Hepatocyte (in vitro differentiated cells): ENCODE measurements around the gene MET. TPM values are rescaled to one million over a fixed set of nuclear protein-coding genes. Genes with fewer than 3 reads are reported as not detected.

ENCODE experiments used
- DNase-seq: peaks from one replicate; pipeline ENCODE4 v3.0.0-alpha.2; 2016; ENCODE audit warnings: low spot score
- H2AFZ ChIP-seq: fragments of 200-600 bp; sonication (generic); 2 replicates; pipeline ENCODE4 v1.6.0; 2016; ENCODE audit warnings: antibody characterized with exemption, mild to moderate bottlenecking
- H3K27ac ChIP-seq: fragments of 200-600 bp; sonication (generic); 2 replicates; pipeline ENCODE4 v1.5.1; 2016; ENCODE audit warnings: mild to moderate bottlenecking
- H3K27me3 ChIP-seq: fragments of 200-600 bp; sonication (generic); 2 replicates; pipeline ENCODE4 v1.6.1; 2016
- H3K36me3 ChIP-seq: fragments of 200-600 bp; sonication (generic); replicated peaks from 2 replicates; pipeline ENCODE4 v1.5.1; 2016; ENCODE audit warnings: low read depth; ENCODE audit not compliant: insufficient read depth
- H3K4me1 ChIP-seq: fragments of 200-600 bp; sonication (generic); 2 replicates; pipeline ENCODE4 v1.5.1; 2016; ENCODE audit warnings: mild to moderate bottlenecking, moderate library complexity; ENCODE audit not compliant: insufficient read depth
- H3K4me2 ChIP-seq: fragments of 200-600 bp; sonication (generic); 2 replicates; pipeline ENCODE4 v1.6.0; 2016
- H3K4me3 ChIP-seq: fragments of 200-600 bp; sonication (generic); 2 replicates; pipeline ENCODE4 v1.5.1; 2016; ENCODE audit warnings: mild to moderate bottlenecking
- H3K79me2 ChIP-seq: fragments of 200-600 bp; sonication (generic); 2 replicates; pipeline ENCODE4 v1.6.0; 2017; ENCODE audit warnings: mild to moderate bottlenecking
- H3K9me2 ChIP-seq: fragments of 200-600 bp; sonication (generic); replicated peaks from 2 replicates; pipeline ENCODE4 v1.6.0; 2017; ENCODE audit warnings: mild to moderate bottlenecking; ENCODE audit not compliant: insufficient read depth
- H3K9me3 ChIP-seq: fragments of 200-600 bp; sonication (generic); 2 replicates; pipeline ENCODE4 v1.5.1; 2016; ENCODE audit warnings: low read depth, mild to moderate bottlenecking
- H4K20me1 ChIP-seq: fragments of 200-600 bp; sonication (generic); 2 replicates; pipeline ENCODE4 v1.6.0; 2016; ENCODE audit warnings: mild to moderate bottlenecking; ENCODE audit not compliant: insufficient read depth, poor library complexity, severe bottlenecking
- EZH2 ChIP-seq: fragments of 200-600 bp; sonication (generic); IDR thresholded peaks from 2 replicates; pipeline ENCODE4 v1.6.1; 2016; ENCODE audit warnings: antibody characterized with exemption, mild to moderate bottlenecking, borderline replicate concordance
- EZH2phosphoT487 ChIP-seq: fragments of 200-600 bp; sonication (generic); IDR thresholded peaks from one replicate; pipeline ENCODE4 v1.6.1; 2018; ENCODE audit warnings: antibody characterized with exemption, mild to moderate bottlenecking, low read depth, moderate library complexity; ENCODE audit not compliant: unreplicated experiment, severe bottlenecking
- WGBS: methylation state at CpG from one replicate; pipeline ENCODE4 v1.1.6; 2016; ENCODE audit warnings: low lambda C conversion rate; ENCODE audit errors: missing lambda C conversion rate; 5-methylcytosine and 5-hydroxymethylcytosine counted together
- polyA plus RNA-seq: library from polyadenylated mRNA; unstranded; fragments of >200 nt; fragmentation: Nextera tagmentation; extraction: Ambion mirVana; gene quantifications from 2 replicates; pipeline ENCODE4 v1.2.1, GENCODE V29; 2016
- total RNA-seq: library from RNA; depleted of rRNA; stranded (reverse); fragments of >200 nt; gene quantifications from 2 replicates; pipeline ENCODE4 v1.2.3, GENCODE V29; 2014
- TF ChIP-seq, protein P1 (sequence below): fragments of 200-600 bp; sonication (generic); IDR thresholded peaks from 2 replicates; pipeline ENCODE4 v1.5.1; 2016; ENCODE audit warnings: antibody characterized with exemption, mild to moderate bottlenecking; ENCODE audit not compliant: poor library complexity

MET gene
- total and polyA plus RNA-seq, 2 experiments from 2014 or later: 12.7 to 35.7 TPM

DNA sequence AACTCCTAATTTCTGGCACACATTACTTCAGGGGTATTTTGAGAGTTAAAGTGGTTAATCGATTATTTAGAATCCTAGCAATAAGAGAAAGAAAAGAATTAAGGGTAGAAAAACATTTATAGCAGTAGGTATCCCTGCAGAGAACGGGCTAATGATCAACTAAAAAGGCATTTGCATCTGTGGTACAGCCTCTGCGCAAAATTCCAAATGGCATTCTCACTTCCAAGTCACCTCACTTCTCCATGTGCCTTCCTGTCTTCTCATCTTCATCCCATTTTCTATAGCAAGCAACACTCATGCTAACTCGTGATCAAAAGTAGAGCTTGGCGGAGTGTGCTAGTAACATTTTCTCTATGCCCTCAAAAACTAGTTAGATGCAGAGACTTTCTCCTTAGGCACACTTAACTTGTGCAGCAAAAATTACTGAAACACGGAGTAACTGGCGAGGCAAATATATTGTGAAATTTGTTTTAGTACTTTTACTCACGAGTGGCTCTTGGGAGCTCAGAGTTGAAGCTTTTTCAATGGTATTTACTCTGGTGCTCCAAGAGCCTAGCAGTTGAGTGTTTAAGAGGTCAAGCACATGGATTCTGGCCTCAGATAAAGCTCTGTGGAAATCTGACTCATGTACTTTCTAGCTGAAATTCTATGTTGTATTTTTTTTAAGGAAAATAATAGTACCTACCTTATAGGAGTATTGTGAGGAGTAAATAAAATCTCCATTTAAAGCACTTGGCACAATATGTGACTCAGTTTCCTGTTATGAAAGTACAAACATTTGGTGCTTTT is 65.1 kb downstream of the MET start:
- Histone ChIP-seq H2AFZ (no peak overlapping the region), H3K79me2 (no peaks in the 10 kb centered on the region), H3K4me1 (peaks cover 27% of the 10 kb centered on the region), H3K4me3 (no peak overlapping the region), H3K27me3 (no peaks in the 10 kb centered on the region), H3K4me2 (peak overlapping the region; percentile 56), H4K20me1 (no peaks in the 10 kb centered on the region), H3K36me3 (no peaks in the 10 kb centered on the region), H3K9me2 (no peaks in the 10 kb centered on the region), H3K9me3 (no peaks in the 10 kb centered on the region), H3K27ac (no peak overlapping the region)
- no peak for TF ChIP-seq EZH2
- TF ChIP-seq, protein P1, sequence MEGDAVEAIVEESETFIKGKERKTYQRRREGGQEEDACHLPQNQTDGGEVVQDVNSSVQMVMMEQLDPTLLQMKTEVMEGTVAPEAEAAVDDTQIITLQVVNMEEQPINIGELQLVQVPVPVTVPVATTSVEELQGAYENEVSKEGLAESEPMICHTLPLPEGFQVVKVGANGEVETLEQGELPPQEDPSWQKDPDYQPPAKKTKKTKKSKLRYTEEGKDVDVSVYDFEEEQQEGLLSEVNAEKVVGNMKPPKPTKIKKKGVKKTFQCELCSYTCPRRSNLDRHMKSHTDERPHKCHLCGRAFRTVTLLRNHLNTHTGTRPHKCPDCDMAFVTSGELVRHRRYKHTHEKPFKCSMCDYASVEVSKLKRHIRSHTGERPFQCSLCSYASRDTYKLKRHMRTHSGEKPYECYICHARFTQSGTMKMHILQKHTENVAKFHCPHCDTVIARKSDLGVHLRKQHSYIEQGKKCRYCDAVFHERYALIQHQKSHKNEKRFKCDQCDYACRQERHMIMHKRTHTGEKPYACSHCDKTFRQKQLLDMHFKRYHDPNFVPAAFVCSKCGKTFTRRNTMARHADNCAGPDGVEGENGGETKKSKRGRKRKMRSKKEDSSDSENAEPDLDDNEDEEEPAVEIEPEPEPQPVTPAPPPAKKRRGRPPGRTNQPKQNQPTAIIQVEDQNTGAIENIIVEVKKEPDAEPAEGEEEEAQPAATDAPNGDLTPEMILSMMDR: no peak
- no peak for TF ChIP-seq EZH2phosphoT487
- DNase-seq: peak; percentile 37
- 79% methylated on average over 8 of the region's 8 CpGs for WGBS

DNA sequence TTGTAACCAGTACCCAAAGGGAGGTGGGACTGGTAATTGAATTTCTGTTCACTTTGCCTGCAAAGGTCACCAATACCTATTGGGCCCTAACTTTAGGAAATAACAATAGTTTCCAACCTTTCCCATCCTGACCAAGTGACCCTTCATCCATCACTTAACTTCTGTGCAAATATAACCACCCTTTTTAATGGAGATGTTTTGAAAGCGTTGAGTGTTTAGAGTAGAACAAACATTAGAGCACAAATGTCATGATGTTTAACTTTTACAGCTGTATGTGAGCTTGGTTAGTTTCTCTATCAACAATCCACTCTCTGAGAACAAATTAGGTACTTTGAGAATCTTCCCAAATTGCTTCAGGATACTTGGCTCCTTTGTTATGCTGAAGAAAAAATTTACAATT is 66.4 kb downstream of the MET start:
- TF ChIP-seq EZH2phosphoT487: no peak
- no peak for TF ChIP-seq EZH2
- TF ChIP-seq, protein P1: no peak
- no peak overlapping the region for H3K27ac ChIP-seq
- no peaks in the 10 kb centered on the region for H3K36me3 ChIP-seq
- WGBS: 50% methylated on average over 1 of the region's 1 CpG
- peaks cover 21% of the 10 kb centered on the region for H3K4me1 ChIP-seq
- H3K9me3 ChIP-seq: no peaks in the 10 kb centered on the region
- H4K20me1 ChIP-seq: no peaks in the 10 kb centered on the region
- H3K4me3 ChIP-seq: no peak overlapping the region
- H2AFZ ChIP-seq: no peak overlapping the region
- DNase-seq: no peak
- no peaks in the 10 kb centered on the region for H3K79me2 ChIP-seq
- no peak overlapping the region for H3K4me2 ChIP-seq
- no peaks in the 10 kb centered on the region for H3K9me2 ChIP-seq
- no peaks in the 10 kb centered on the region for H3K27me3 ChIP-seq

DNA sequence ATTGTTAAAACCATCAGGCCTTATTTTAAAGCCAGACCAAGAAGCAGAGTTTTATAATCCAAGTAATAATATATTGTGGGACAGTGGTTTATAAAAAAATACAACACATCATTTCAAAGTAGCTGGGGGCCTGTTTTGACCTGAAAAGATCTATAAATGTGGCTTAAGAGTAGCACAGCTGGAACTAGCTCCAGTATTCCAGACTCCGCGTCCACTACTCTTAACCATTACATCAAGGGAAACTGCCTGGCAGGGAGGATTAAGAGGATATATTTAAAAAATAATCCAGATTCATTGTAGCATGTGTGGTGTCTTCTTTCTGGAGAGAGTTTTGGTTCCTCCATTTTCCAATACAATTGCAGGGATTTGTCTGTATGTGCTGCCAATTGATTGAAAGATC is 67.3 kb downstream of the MET start:
- 84% methylated on average over 2 of the region's 2 CpGs for WGBS

DNA sequence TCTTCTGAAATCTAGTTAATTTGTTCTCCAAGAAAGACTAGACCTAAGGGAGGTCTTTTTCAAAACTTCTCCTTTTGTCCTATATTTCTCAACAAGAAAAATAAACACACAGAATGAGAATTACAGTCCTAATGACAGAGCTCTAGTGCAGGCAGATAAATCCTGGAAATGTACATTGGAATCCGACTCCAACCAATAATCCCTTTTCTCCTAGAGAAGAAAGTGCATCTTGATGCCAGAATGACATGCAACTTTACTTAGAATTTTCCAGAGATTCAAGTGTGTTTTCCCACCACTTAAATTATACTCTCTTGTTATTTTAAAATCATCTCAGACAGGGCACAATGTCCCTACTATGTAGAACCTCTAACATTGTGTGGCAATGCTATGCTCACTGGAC is 68.2 kb downstream of the MET start:
- no peak for DNase-seq
- H3K4me2 ChIP-seq: no peak overlapping the region
- no peaks in the 10 kb centered on the region for H3K9me2 ChIP-seq
- H3K9me3 ChIP-seq: no peaks in the 10 kb centered on the region
- no peaks in the 10 kb centered on the region for H3K79me2 ChIP-seq
- no peak overlapping the region for H2AFZ ChIP-seq
- H3K27ac ChIP-seq: no peak overlapping the region
- H3K36me3 ChIP-seq: no peaks in the 10 kb centered on the region
- H3K4me3 ChIP-seq: no peak overlapping the region
- WGBS: 78% methylated on average over 1 of the region's 1 CpG
- H3K27me3 ChIP-seq: no peaks in the 10 kb centered on the region
- TF ChIP-seq, protein P1: no peak
- TF ChIP-seq EZH2phosphoT487 (no peak), EZH2 (no peak)
- peaks cover 21% of the 10 kb centered on the region for H3K4me1 ChIP-seq
- H4K20me1 ChIP-seq: no peaks in the 10 kb centered on the region

More for the DNA sequence above, 67.3 kb downstream of the MET start:
- no peak overlapping the region for H3K27ac ChIP-seq
- DNase-seq: no peak
- H3K27me3 ChIP-seq: no peaks in the 10 kb centered on the region
- no peaks in the 10 kb centered on the region for H3K36me3 ChIP-seq
- no peaks in the 10 kb centered on the region for H3K9me3 ChIP-seq
- H4K20me1 ChIP-seq: no peaks in the 10 kb centered on the region
- peaks cover 21% of the 10 kb centered on the region for H3K4me1 ChIP-seq
- H2AFZ ChIP-seq: no peak overlapping the region
- H3K4me3 ChIP-seq: no peak overlapping the region
- TF ChIP-seq EZH2phosphoT487: no peak
- H3K9me2 ChIP-seq: no peaks in the 10 kb centered on the region
- H3K79me2 ChIP-seq: no peaks in the 10 kb centered on the region
- H3K4me2 ChIP-seq: no peak overlapping the region
